Large intestine (tissue), 3 donors: ENCODE measurements around the gene CGB1. TPM values are rescaled to one million over a fixed set of nuclear protein-coding genes. Genes with fewer than 3 reads are reported as not detected.
"Not testable (repeated sequence)": the region's sequence is repeated elsewhere in the genome, so short reads cannot be mapped to it uniquely, and the experiment has no call there.

Experiments
- DNase-seq, 2 donors: peaks; one replicate each; pipeline versions ENCODE4 v3.0.0 to v3.0.0-alpha.2; 2013
- H3K27ac ChIP-seq: one replicate; pipeline ENCODE4 v1.5.1; 2013; ENCODE audit warnings: low read length
- H3K27me3 ChIP-seq: 2 replicates; pipeline ENCODE4 v1.6.1; 2013; ENCODE audit warnings: low read length; ENCODE audit not compliant: control insufficient read depth, insufficient read depth
- H3K36me3 ChIP-seq: 2 replicates; pipeline ENCODE4 v1.6.1; 2013; ENCODE audit warnings: low read length; ENCODE audit not compliant: control insufficient read depth, insufficient read depth
- H3K4me1 ChIP-seq: one replicate; pipeline ENCODE4 v1.6.1; 2013; ENCODE audit warnings: low read length; ENCODE audit not compliant: control insufficient read depth, insufficient read depth
- H3K4me3 ChIP-seq: one replicate; pipeline ENCODE4 v1.5.1; 2013; ENCODE audit warnings: low read length
- H3K9me3 ChIP-seq: one replicate; pipeline ENCODE4 v1.6.1; 2013; ENCODE audit warnings: mild to moderate bottlenecking, low read depth, low read length, moderate library complexity; ENCODE audit not compliant: control insufficient read depth
- WGBS: methylation state at CpG from one replicate; pipeline ENCODE4 v1.1.5; 2013; ENCODE audit warnings: low lambda C conversion rate; ENCODE audit not compliant: insufficient coverage; 5-methylcytosine and 5-hydroxymethylcytosine counted together
- polyA plus RNA-seq: library from polyadenylated mRNA; unstranded; fragments of 120-200 nt; gene quantifications from one replicate; pipeline ENCODE4 v1.2.1, GENCODE V29; 2013

Gene CGB1
- polyA plus RNA-seq, 1 donor: not detected

- not testable (repeated sequence) for DNase-seq, H3K27me3 ChIP-seq, H3K27ac ChIP-seq, H3K9me3 ChIP-seq, H3K4me1 ChIP-seq, H3K36me3 ChIP-seq, H3K4me3 ChIP-seq
- WGBS: no CpG with 5 or more reads among the region's 9 CpGs
Measured at GRCh38 chr19:49039736-49040135, 3.0 kb upstream of the CGB1 start.

GRCh38 chr19:49038557-49039276, 2.0 kb upstream of the CGB1 start:
- not testable (repeated sequence) for H3K27ac ChIP-seq, H3K36me3 ChIP-seq, H3K27me3 ChIP-seq, H3K4me1 ChIP-seq, DNase-seq, H3K4me3 ChIP-seq, H3K9me3 ChIP-seq
- no CpG with 5 or more reads among the region's 26 CpGs for WGBS

GRCh38 chr19:49038111-49038510, 1.4 kb upstream of the CGB1 start:
- not testable (repeated sequence) for H3K4me1 ChIP-seq, H3K4me3 ChIP-seq, H3K36me3 ChIP-seq, H3K27me3 ChIP-seq, H3K9me3 ChIP-seq, H3K27ac ChIP-seq, DNase-seq
- 60% methylated on average over 1 of the region's 8 CpGs for WGBS

GRCh38 chr19:49031642-49032301, 4.9 kb downstream of the CGB1 start, which contains the start of gene CGB2:
CGB2 (plus strand) TSS chr19:49031890; CDS start chr19:49032096, 206 bp downstream.
- not testable (repeated sequence) for DNase-seq
- WGBS: no CpG with 5 or more reads among the region's 28 CpGs

GRCh38 chr19:49030323-49030722, 6.4 kb downstream of the CGB1 start:
- WGBS: no CpG with 5 or more reads among the region's 8 CpGs
- not testable (repeated sequence) for H3K9me3 ChIP-seq, H3K27me3 ChIP-seq, H3K36me3 ChIP-seq, DNase-seq, H3K4me3 ChIP-seq, H3K27ac ChIP-seq, H3K4me1 ChIP-seq

More at GRCh38 chr19:49031642-49032301, 4.9 kb downstream of the CGB1 start, which contains the start of gene CGB2:
- not testable (repeated sequence) for H3K4me3 ChIP-seq, H3K36me3 ChIP-seq, H3K9me3 ChIP-seq, H3K27ac ChIP-seq, H3K27me3 ChIP-seq, H3K4me1 ChIP-seq

- WGBS: no CpG with 5 or more reads among the region's 14 CpGs
- not testable (repeated sequence) for H3K27ac ChIP-seq, H3K9me3 ChIP-seq, DNase-seq, H3K27me3 ChIP-seq, H3K4me1 ChIP-seq, H3K36me3 ChIP-seq, H3K4me3 ChIP-seq
Measured at GRCh38 chr19:49029749-49030148, 6.9 kb downstream of the CGB1 start.

- DNase-seq, H3K4me3 ChIP-seq, H3K27me3 ChIP-seq, H3K4me1 ChIP-seq, H3K27ac ChIP-seq, H3K36me3 ChIP-seq, H3K9me3 ChIP-seq: not testable (repeated sequence)
- no CpG with 5 or more reads among the region's 9 CpGs for WGBS
Measured at GRCh38 chr19:49028686-49029085, 8.0 kb downstream of the CGB1 start.

- not testable (repeated sequence) for H3K4me1 ChIP-seq, H3K9me3 ChIP-seq, H3K36me3 ChIP-seq, H3K4me3 ChIP-seq, DNase-seq, H3K27ac ChIP-seq
- H3K27me3 ChIP-seq: peaks cover 19% of the 10 kb centered on the region
- WGBS: no CpG with 5 or more reads among the region's 23 CpGs
Measured at GRCh38 chr19:49025599-49025998, 11.1 kb downstream of the CGB1 start.

GRCh38 chr19:49025088-49025487, 11.6 kb downstream of the CGB1 start:
- H3K9me3 ChIP-seq, H3K4me1 ChIP-seq, DNase-seq, H3K27ac ChIP-seq, H3K4me3 ChIP-seq, H3K36me3 ChIP-seq: not testable (repeated sequence)
- WGBS: no CpG with 5 or more reads among the region's 6 CpGs
- H3K27me3 ChIP-seq: peaks cover 24% of the 10 kb centered on the region

GRCh38 chr19:49024233-49024632, 12.5 kb downstream of the CGB1 start, which contains the start of gene CGB3:
CGB3 (minus strand) TSS chr19:49024333; CDS start chr19:49023971, 362 bp downstream.
- WGBS: no CpG with 5 or more reads among the region's 15 CpGs

More at GRCh38 chr19:49024233-49024632, 12.5 kb downstream of the CGB1 start, which contains the start of gene CGB3:
- H3K27ac ChIP-seq, H3K36me3 ChIP-seq, H3K4me3 ChIP-seq, H3K9me3 ChIP-seq, H3K4me1 ChIP-seq, DNase-seq: not testable (repeated sequence)
- peaks cover 32% of the 10 kb centered on the region for H3K27me3 ChIP-seq
